ENCODE measurements around the gene PYGM.

DNA sequence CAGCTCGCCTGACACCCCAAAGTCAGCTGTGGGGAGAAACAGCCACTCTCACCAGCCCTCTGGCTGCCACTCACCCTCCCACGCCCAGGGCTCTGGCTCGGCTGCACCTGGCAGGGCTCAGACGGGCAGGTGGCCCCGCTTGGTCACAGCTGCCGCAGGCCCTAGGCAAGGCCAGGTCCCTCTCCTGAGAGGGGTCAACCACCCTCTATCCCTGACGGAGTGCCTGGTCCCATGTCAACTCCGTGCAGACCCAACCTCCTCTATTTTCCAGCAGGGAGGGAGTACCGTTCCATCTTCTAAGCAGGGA, 41.3 kb upstream of the PYGM start:
- TF ChIP-seq, protein P1, sequence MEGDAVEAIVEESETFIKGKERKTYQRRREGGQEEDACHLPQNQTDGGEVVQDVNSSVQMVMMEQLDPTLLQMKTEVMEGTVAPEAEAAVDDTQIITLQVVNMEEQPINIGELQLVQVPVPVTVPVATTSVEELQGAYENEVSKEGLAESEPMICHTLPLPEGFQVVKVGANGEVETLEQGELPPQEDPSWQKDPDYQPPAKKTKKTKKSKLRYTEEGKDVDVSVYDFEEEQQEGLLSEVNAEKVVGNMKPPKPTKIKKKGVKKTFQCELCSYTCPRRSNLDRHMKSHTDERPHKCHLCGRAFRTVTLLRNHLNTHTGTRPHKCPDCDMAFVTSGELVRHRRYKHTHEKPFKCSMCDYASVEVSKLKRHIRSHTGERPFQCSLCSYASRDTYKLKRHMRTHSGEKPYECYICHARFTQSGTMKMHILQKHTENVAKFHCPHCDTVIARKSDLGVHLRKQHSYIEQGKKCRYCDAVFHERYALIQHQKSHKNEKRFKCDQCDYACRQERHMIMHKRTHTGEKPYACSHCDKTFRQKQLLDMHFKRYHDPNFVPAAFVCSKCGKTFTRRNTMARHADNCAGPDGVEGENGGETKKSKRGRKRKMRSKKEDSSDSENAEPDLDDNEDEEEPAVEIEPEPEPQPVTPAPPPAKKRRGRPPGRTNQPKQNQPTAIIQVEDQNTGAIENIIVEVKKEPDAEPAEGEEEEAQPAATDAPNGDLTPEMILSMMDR (IDR thresholded peaks at IDR 0.05) = no peak
- TF ChIP-seq POLR2A (IDR thresholded peaks at IDR 0.05) = no peak
